HL-60 (cell line): ENCODE data around the gene MUC21.

Experiments used
- CTCF ChIP-seq: IDR thresholded peaks from one replicate; pipeline ENCODE4 v1.5.1; 2011; ENCODE audit warnings: low read length, control low read depth, inconsistent platforms; ENCODE audit not compliant: insufficient read depth
- GABPA ChIP-seq: IDR thresholded peaks from 2 replicates; pipeline ENCODE4 v1.6.1; 2012; ENCODE audit warnings: low read depth
- POLR2AphosphoS5 ChIP-seq: IDR thresholded peaks from 2 replicates; pipeline ENCODE4 v1.6.1; 2012; ENCODE audit warnings: low read depth
- TF ChIP-seq, protein P1 (sequence below): IDR thresholded peaks from 2 replicates; pipeline ENCODE4 v1.6.1; 2012; ENCODE audit warnings: low read depth; ENCODE audit not compliant: insufficient replicate concordance

GRCh38 chr6:30935018-30935417, 48.5 kb upstream of the MUC21 start:
- TF ChIP-seq CTCF = no peak
- TF ChIP-seq GABPA = no peak
- no peak for TF ChIP-seq POLR2AphosphoS5
- TF ChIP-seq, protein P1, sequence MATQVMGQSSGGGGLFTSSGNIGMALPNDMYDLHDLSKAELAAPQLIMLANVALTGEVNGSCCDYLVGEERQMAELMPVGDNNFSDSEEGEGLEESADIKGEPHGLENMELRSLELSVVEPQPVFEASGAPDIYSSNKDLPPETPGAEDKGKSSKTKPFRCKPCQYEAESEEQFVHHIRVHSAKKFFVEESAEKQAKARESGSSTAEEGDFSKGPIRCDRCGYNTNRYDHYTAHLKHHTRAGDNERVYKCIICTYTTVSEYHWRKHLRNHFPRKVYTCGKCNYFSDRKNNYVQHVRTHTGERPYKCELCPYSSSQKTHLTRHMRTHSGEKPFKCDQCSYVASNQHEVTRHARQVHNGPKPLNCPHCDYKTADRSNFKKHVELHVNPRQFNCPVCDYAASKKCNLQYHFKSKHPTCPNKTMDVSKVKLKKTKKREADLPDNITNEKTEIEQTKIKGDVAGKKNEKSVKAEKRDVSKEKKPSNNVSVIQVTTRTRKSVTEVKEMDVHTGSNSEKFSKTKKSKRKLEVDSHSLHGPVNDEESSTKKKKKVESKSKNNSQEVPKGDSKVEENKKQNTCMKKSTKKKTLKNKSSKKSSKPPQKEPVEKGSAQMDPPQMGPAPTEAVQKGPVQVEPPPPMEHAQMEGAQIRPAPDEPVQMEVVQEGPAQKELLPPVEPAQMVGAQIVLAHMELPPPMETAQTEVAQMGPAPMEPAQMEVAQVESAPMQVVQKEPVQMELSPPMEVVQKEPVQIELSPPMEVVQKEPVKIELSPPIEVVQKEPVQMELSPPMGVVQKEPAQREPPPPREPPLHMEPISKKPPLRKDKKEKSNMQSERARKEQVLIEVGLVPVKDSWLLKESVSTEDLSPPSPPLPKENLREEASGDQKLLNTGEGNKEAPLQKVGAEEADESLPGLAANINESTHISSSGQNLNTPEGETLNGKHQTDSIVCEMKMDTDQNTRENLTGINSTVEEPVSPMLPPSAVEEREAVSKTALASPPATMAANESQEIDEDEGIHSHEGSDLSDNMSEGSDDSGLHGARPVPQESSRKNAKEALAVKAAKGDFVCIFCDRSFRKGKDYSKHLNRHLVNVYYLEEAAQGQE = no peak
